PC-9 (cell line): ENCODE measurements around the gene RAE1.

Experiments
- CTCF ChIP-seq: fragments of 200-600 bp; sonication (generic); conservative IDR thresholded peaks from 2 replicates; pipeline ENCODE4 v1.6.1; 2017; ENCODE audit warnings: mixed run types, antibody characterized with exemption, mild to moderate bottlenecking, moderate library complexity
- EZH2 ChIP-seq: fragments of 200-600 bp; sonication (generic); IDR thresholded peaks from 2 replicates; pipeline ENCODE4 v1.8.0; 2017; ENCODE audit warnings: antibody characterized with exemption, low read depth

GRCh38 chr20:57313230-57313629, 37.8 kb upstream of the RAE1 start:
- no peak for TF ChIP-seq CTCF
- TF ChIP-seq EZH2, result no peak
